Panc1 (cell line): Measurements from ENCODE around the gene CD22. TPM values are rescaled to one million over a fixed set of nuclear protein-coding genes. Genes with fewer than 3 reads are reported as not detected.

ENCODE experiments used
- ATAC-seq: fragments of 200-7000 bp; cut with Tn5 transposase; 2 replicates; pipeline ENCODE4 v1.9.1; 2020; ENCODE audit warnings: mild to moderate bottlenecking, moderate library complexity
- BruUV-seq: library from RNA; stranded (reverse); fragments of 400-500 nt; replicated peaks from 2 replicates; lab custom pipeline; 2021; lab: Mats Ljungman, UMichigan
- CTCF ChIA-PET: fragments of 300-600 bp; sonication (Branson Sonifier 250); formaldehyde crosslinking; loops from one replicate; lab custom pipeline; 2022; ENCODE audit warnings: antibody characterized with exemption; lab: Charles Lee
- POLR2A ChIA-PET: fragments of 300-600 bp; sonication (Branson Sonifier 250); formaldehyde crosslinking; loops from one replicate; lab custom pipeline; 2022; ENCODE audit warnings: antibody characterized with exemption; lab: Charles Lee
- DNase-seq: peaks from one replicate; pipeline ENCODE4 v3.0.0-alpha.2; 2010; ENCODE audit warnings: low read depth, low spot score
- H3K27ac ChIP-seq: 2 replicates; pipeline ENCODE4 v1.5.1; 2011; ENCODE audit warnings: mild to moderate bottlenecking, low read length, inconsistent platforms
- H3K27me3 ChIP-seq: fragments of 200-500 bp; sonication (Bioruptor generic); 2 replicates; pipeline ENCODE4 v1.6.0; 2014; ENCODE audit warnings: low read length, inconsistent platforms; ENCODE audit not compliant: control insufficient read depth, insufficient read depth
- H3K36me3 ChIP-seq: fragments of 200-500 bp; sonication (Bioruptor generic); 2 replicates; pipeline ENCODE4 v1.5.1; 2014; ENCODE audit warnings: inconsistent platforms, mild to moderate bottlenecking, low read length, moderate library complexity; ENCODE audit not compliant: control insufficient read depth, insufficient read depth
- H3K4me1 ChIP-seq: 2 replicates; pipeline ENCODE4 v1.5.1; 2011; ENCODE audit warnings: inconsistent platforms, mild to moderate bottlenecking, low read length, moderate library complexity; ENCODE audit not compliant: control insufficient read depth, insufficient read depth
- H3K4me3 ChIP-seq, 2 experiments: 2 replicates each; pipeline ENCODE4 v1.5.1; 2011 to 2012; ENCODE audit warnings: low read depth in 2 of 2, low read length in 2 of 2, mild to moderate bottlenecking in 2 of 2, inconsistent platforms in 1 of 2, moderate library complexity in 1 of 2
- H3K9me3 ChIP-seq: fragments of 200-500 bp; sonication (Bioruptor generic); 2 replicates; pipeline ENCODE4 v1.5.1; 2014; ENCODE audit warnings: low read depth, mild to moderate bottlenecking, inconsistent platforms, low read length, moderate library complexity; ENCODE audit not compliant: control insufficient read depth, insufficient read depth
- POLR2AphosphoS5 ChIP-seq: IDR thresholded peaks from 2 replicates; pipeline ENCODE4 v1.6.1; 2012; ENCODE audit warnings: mild to moderate bottlenecking, low read depth, low read length, moderate library complexity
- SIN3A ChIP-seq: IDR thresholded peaks from 2 replicates; pipeline ENCODE4 v1.6.1; 2012; ENCODE audit warnings: low read depth, mild to moderate bottlenecking, low read length, moderate library complexity, borderline replicate concordance; ENCODE audit not compliant: insufficient read depth
- TCF7L2 ChIP-seq: IDR thresholded peaks from 2 replicates; pipeline ENCODE4 v1.6.1; 2011; ENCODE audit warnings: mild to moderate bottlenecking, low read depth, low read length, inconsistent platforms
- in situ Hi-C: cut with HindIII; loops from 2 replicates; pipeline ENCODE4 v1.10.0; 2016; ENCODE audit warnings: low sequenced_read_pairs, low pct_unique_long_range_greater_than_20kb
- intact Hi-C: fragments of 100-400 bp; cut with micrococcal nuclease; formaldehyde crosslinking; loops from one replicate; pipeline ENCODE4 v1.10.0; 2022; ENCODE audit not compliant: unreplicated experiment
- total RNA-seq: library from RNA; stranded (reverse); gene quantifications from one replicate; pipeline ENCODE4 v1.2.1, GENCODE V29; 2021; ENCODE audit not compliant: unreplicated experiment
- TF ChIP-seq, protein P1 (sequence below), 2 experiments: IDR thresholded peaks; 2 replicates each; pipeline ENCODE4 v1.6.1; 2011 to 2012; ENCODE audit warnings: low read depth in 2 of 2, control low read depth in 1 of 2, low read length in 1 of 2, mild to moderate bottlenecking in 1 of 2, moderate library complexity in 1 of 2; ENCODE audit not compliant: insufficient read depth in 1 of 2
- TF ChIP-seq, protein P2 (sequence below): fragments of 450-650 bp; IDR thresholded peaks from 2 replicates; pipeline ENCODE4 v1.5.1; 2017; ENCODE audit warnings: mild to moderate bottlenecking

Gene CD22
- total RNA-seq, 1 experiment from 2014 or later = 0.74 TPM

DNA sequence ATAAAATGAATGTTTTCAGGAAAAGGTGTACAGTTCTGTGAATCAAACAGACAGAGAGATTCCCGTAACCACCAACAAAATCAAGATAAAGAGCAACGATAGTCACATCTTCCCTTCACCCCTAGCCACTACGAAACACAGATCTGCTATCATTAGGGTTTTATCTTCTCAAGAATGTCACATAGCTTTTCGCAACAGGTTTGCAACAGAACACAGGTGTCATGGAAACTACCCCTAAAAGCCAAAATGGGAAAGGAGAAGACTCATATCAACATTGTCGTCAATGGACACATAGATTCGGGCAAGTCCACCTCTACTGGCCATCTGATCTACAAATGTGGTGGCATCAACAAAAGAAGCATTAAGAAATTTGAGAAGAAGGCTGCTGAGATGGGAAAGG is 52.9 kb downstream of the CD22 start:
- in situ Hi-C loops = no loop called here
- ATAC-seq = no peak
- TF ChIP-seq POLR2AphosphoS5 (no peak), TCF7L2 (no peak)
- TF ChIP-seq, protein P1, sequence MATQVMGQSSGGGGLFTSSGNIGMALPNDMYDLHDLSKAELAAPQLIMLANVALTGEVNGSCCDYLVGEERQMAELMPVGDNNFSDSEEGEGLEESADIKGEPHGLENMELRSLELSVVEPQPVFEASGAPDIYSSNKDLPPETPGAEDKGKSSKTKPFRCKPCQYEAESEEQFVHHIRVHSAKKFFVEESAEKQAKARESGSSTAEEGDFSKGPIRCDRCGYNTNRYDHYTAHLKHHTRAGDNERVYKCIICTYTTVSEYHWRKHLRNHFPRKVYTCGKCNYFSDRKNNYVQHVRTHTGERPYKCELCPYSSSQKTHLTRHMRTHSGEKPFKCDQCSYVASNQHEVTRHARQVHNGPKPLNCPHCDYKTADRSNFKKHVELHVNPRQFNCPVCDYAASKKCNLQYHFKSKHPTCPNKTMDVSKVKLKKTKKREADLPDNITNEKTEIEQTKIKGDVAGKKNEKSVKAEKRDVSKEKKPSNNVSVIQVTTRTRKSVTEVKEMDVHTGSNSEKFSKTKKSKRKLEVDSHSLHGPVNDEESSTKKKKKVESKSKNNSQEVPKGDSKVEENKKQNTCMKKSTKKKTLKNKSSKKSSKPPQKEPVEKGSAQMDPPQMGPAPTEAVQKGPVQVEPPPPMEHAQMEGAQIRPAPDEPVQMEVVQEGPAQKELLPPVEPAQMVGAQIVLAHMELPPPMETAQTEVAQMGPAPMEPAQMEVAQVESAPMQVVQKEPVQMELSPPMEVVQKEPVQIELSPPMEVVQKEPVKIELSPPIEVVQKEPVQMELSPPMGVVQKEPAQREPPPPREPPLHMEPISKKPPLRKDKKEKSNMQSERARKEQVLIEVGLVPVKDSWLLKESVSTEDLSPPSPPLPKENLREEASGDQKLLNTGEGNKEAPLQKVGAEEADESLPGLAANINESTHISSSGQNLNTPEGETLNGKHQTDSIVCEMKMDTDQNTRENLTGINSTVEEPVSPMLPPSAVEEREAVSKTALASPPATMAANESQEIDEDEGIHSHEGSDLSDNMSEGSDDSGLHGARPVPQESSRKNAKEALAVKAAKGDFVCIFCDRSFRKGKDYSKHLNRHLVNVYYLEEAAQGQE (IDR thresholded peaks at IDR 0.05; ENCODE audit: insufficient read depth in 1 of 2, low read depth in 2 of 2, low read length in 1 of 2) = no peak
- TF ChIP-seq, protein P2, sequence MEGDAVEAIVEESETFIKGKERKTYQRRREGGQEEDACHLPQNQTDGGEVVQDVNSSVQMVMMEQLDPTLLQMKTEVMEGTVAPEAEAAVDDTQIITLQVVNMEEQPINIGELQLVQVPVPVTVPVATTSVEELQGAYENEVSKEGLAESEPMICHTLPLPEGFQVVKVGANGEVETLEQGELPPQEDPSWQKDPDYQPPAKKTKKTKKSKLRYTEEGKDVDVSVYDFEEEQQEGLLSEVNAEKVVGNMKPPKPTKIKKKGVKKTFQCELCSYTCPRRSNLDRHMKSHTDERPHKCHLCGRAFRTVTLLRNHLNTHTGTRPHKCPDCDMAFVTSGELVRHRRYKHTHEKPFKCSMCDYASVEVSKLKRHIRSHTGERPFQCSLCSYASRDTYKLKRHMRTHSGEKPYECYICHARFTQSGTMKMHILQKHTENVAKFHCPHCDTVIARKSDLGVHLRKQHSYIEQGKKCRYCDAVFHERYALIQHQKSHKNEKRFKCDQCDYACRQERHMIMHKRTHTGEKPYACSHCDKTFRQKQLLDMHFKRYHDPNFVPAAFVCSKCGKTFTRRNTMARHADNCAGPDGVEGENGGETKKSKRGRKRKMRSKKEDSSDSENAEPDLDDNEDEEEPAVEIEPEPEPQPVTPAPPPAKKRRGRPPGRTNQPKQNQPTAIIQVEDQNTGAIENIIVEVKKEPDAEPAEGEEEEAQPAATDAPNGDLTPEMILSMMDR = no peak
- POLR2A ChIA-PET = no interaction called here
- no peak for DNase-seq
- H3K9me3 ChIP-seq = peaks cover 11% of the 10 kb centered on the region
- BruUV-seq = no TSS peak
- H3K27me3 ChIP-seq = peaks cover 3% of the 10 kb centered on the region; the same call in 1 of the 2 replicates
- H3K4me3 ChIP-seq = no peak overlapping the region
- intact Hi-C loops = no loop called here
- CTCF ChIA-PET = no interaction called here
- no peaks in the 10 kb centered on the region for H3K4me1 ChIP-seq
- H3K27ac ChIP-seq = no peak overlapping the region
- no peaks in the 10 kb centered on the region for H3K36me3 ChIP-seq

DNA sequence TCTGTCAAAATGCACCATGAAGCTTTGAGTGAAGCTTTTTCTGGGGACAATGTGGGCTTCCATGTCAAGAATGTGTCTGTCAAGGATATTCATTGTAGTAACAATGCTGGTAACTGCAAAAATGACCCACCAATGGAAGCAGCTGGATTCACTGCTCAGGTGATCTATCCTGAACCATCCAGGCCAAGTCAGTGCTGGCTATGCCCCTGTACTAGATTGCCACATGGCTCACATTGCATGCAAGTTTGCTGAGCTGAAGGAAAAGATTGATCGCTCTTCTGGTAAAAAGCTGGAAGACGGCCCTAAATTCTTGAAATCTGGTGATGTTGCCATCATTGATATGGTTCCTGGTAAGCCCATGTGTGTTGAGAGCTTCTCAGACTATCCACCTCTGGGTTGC is 54.5 kb downstream of the CD22 start:
- in situ Hi-C loops (no loop called here), intact Hi-C loops (no loop called here)
- ATAC-seq (no peak), DNase-seq (no peak)
- no TSS peak for BruUV-seq
- TF ChIP-seq POLR2AphosphoS5 = no peak
- no peak for TF ChIP-seq SIN3A
- TF ChIP-seq, protein P2 = no peak
- TF ChIP-seq, protein P1 (IDR thresholded peaks at IDR 0.05; ENCODE audit: insufficient read depth in 1 of 2, low read depth in 2 of 2, low read length in 1 of 2) = no peak
- TF ChIP-seq TCF7L2 = no peak
- Histone ChIP-seq H3K36me3 (no peaks in the 10 kb centered on the region), H3K9me3 (peaks cover 16% of the 10 kb centered on the region), H3K27ac (no peak overlapping the region), H3K4me3 (no peak overlapping the region), H3K27me3 (peaks cover 3% of the 10 kb centered on the region; the same call in 1 of the 2 replicates), H3K4me1 (no peaks in the 10 kb centered on the region)
- ChIA-PET POLR2A (no interaction called here), CTCF (no interaction called here)
